CD4-positive, alpha-beta T cell (primary cell): ENCODE data around the gene KCNN3. TPM values are rescaled to one million over a fixed set of nuclear protein-coding genes. Genes with fewer than 3 reads are reported as not detected.

ENCODE experiments used
- ATAC-seq: fragments of 200-7000 bp; cut with Tn5 transposase; one replicate; pipeline ENCODE4 v1.10.0; 2022; ENCODE audit warnings: mild to moderate bottlenecking; ENCODE audit not compliant: poor library complexity
- CTCF ChIA-PET: fragments of 350-600 bp; sonication (Branson Sonifier 250); formaldehyde crosslinking; loops from one replicate; lab custom pipeline; 2021; ENCODE audit warnings: antibody characterized with exemption, inconsistent platforms; lab: Charles Lee
- POLR2A ChIA-PET: fragments of 350-600 bp; sonication (Branson Sonifier 250); formaldehyde crosslinking; loops from one replicate; lab custom pipeline; 2021; ENCODE audit warnings: antibody characterized with exemption, inconsistent platforms; lab: Charles Lee
- DNase-seq, 14 experiments: peaks; one replicate each; pipeline ENCODE4 v3.0.0-alpha.2; 2013 to 2020; ENCODE audit warnings: mixed read lengths in 2 of 14
- H3K27ac ChIP-seq, 2 donors: one replicate each; pipeline versions ENCODE4 v1.5.1 to v1.7.0; 2013; ENCODE audit warnings: low read length in 2 of 2, low read depth in 1 of 2, mild to moderate bottlenecking in 1 of 2
- H3K27me3 ChIP-seq, 2 experiments: 1 replicate in 1 of 2; 2 replicates in 1 of 2; pipeline versions ENCODE4 v1.6.1 to v1.7.0; 2013; ENCODE audit warnings: low read length in 2 of 2, control low read depth in 1 of 2, mild to moderate bottlenecking in 1 of 2, moderate library complexity in 1 of 2; ENCODE audit not compliant: insufficient read depth in 2 of 2, control insufficient read depth in 1 of 2
- H3K36me3 ChIP-seq: one replicate; pipeline ENCODE4 v1.6.1; 2013; ENCODE audit warnings: low read length, control low read depth; ENCODE audit not compliant: insufficient read depth
- H3K4me1 ChIP-seq: one replicate; pipeline ENCODE4 v1.6.1; 2013; ENCODE audit warnings: low read length, control low read depth; ENCODE audit not compliant: insufficient read depth
- H3K4me3 ChIP-seq: one replicate; pipeline ENCODE4 v1.5.1; 2013; ENCODE audit warnings: mild to moderate bottlenecking, low read length, moderate library complexity
- H3K9me3 ChIP-seq, 2 experiments: 1 replicate in 1 of 2; 2 replicates in 1 of 2; pipeline versions ENCODE4 v1.6.1 to v1.7.0; 2013; ENCODE audit warnings: low read length in 2 of 2, mild to moderate bottlenecking in 2 of 2, control low read depth in 1 of 2, moderate library complexity in 1 of 2; ENCODE audit not compliant: control insufficient read depth in 1 of 2, insufficient read depth in 1 of 2
- H3K27ac Mint-ChIP-seq: one replicate; pipeline ENCODE4 v1.8.0; 2020; ENCODE audit warnings: mixed read lengths
- H3K27me3 Mint-ChIP-seq: one replicate; pipeline ENCODE4 v1.8.0; 2021; ENCODE audit warnings: mixed read lengths
- H3K36me3 Mint-ChIP-seq: one replicate; pipeline ENCODE4 v1.8.0; 2021; ENCODE audit warnings: low read depth, mixed read lengths
- H3K4me1 Mint-ChIP-seq: one replicate; pipeline ENCODE4 v1.8.0; 2021; ENCODE audit warnings: low read depth, mixed read lengths
- H3K4me3 Mint-ChIP-seq: one replicate; pipeline ENCODE4 v1.8.0; 2020; ENCODE audit warnings: mild to moderate bottlenecking, mixed read lengths
- H3K9me3 Mint-ChIP-seq: one replicate; pipeline ENCODE4 v1.8.0; 2020; ENCODE audit warnings: mixed read lengths
- intact Hi-C, 2 experiments: fragments of 100-400 bp; cut with DNase I in 1 of 2; cut with micrococcal nuclease in 1 of 2; formaldehyde crosslinking; loops; one replicate each; pipeline versions ENCODE4 v1.15.1 to v1.9.0; 2023 to 2025; cut with DNase I, micrococcal nuclease
- total RNA-seq, 174 experiments: library from RNA in 2 of 174; stranded (reverse) in 2 of 174; gene quantifications; one replicate each; pipeline ENCODE4 v1.2.3 and lab custom pipeline; 2021 to 2026
- TF ChIP-seq, protein P1 (sequence below): fragments of 200-600 bp; IDR thresholded peaks from one replicate; pipeline ENCODE4 v1.8.0; 2022; ENCODE audit warnings: antibody characterized with exemption, mild to moderate bottlenecking

The KCNN3 gene
- total RNA-seq, 2 experiments from 2014 or later: not detected

DNA sequence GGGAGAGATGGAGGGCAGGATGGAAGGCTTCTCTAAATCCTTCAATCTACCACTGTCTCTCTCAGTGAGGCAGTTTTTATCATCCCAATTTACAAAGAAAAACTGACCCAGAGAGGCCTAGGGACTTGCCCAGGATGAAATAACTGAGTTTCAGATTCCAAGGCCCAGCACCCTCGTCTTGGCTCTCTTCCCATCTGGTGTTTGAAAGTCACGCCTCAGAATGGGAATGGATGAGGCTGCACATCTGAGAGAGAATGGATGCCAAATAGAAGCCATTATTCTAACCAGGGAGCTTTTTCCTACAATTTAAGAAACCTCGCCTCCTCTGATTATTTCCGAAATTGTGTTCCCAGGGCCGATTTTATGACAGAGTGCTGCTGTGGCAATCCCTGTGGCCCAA lies 10.6 kb upstream of the KCNN3 start:
- Histone ChIP-seq H3K4me1 (no peaks in the 10 kb centered on the region), H3K27ac (no peak overlapping the region), H3K36me3 (no peaks in the 10 kb centered on the region), H3K4me3 (no peak overlapping the region), H3K27me3 (no peaks in the 10 kb centered on the region), H3K9me3 (no peaks in the 10 kb centered on the region)
- no peaks in the 10 kb centered on the region for H3K9me3 Mint-ChIP-seq
- no peaks in the 10 kb centered on the region for H3K27me3 Mint-ChIP-seq
- H3K4me1 Mint-ChIP-seq: no peaks in the 10 kb centered on the region
- intact Hi-C loops: loop anchor here in 1 of 2 experiments (1.0 kb wide), 1 partner anchor 316 kb away; no protein-coding TSS in a partner anchor
- TF ChIP-seq, protein P1, sequence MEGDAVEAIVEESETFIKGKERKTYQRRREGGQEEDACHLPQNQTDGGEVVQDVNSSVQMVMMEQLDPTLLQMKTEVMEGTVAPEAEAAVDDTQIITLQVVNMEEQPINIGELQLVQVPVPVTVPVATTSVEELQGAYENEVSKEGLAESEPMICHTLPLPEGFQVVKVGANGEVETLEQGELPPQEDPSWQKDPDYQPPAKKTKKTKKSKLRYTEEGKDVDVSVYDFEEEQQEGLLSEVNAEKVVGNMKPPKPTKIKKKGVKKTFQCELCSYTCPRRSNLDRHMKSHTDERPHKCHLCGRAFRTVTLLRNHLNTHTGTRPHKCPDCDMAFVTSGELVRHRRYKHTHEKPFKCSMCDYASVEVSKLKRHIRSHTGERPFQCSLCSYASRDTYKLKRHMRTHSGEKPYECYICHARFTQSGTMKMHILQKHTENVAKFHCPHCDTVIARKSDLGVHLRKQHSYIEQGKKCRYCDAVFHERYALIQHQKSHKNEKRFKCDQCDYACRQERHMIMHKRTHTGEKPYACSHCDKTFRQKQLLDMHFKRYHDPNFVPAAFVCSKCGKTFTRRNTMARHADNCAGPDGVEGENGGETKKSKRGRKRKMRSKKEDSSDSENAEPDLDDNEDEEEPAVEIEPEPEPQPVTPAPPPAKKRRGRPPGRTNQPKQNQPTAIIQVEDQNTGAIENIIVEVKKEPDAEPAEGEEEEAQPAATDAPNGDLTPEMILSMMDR: no peak
- no peak for ATAC-seq
- H3K4me3 Mint-ChIP-seq: no peak overlapping the region
- no peaks in the 10 kb centered on the region for H3K36me3 Mint-ChIP-seq
- DNase-seq: no peak
- H3K27ac Mint-ChIP-seq: no peak overlapping the region
- POLR2A ChIA-PET: no interaction called here
- CTCF ChIA-PET: interaction anchor here (0.6 kb wide), 1 partner anchor 24 kb away, joined by 4 read pairs; no protein-coding TSS in a partner anchor

DNA sequence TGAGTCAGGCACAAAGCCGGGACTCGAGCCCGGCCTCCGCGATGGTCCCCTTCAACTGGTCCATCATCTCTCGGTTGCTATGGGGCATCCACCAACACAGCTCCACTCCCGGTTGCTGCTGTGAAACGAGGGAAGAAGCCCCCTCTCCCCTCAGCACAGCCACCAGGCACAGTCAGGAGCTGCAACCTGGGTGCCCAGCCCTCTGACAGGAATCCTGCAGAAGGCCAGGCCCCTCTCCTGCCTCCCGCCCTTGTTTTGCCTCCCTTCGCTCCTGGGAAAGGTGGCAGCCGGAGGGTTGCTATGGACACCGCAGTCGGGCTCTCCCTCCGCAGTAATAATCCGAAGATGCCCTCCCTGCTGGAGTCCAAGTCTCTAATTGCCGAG lies 8.9 kb upstream of the KCNN3 start:
- H3K27ac Mint-ChIP-seq: no peak overlapping the region

DNA sequence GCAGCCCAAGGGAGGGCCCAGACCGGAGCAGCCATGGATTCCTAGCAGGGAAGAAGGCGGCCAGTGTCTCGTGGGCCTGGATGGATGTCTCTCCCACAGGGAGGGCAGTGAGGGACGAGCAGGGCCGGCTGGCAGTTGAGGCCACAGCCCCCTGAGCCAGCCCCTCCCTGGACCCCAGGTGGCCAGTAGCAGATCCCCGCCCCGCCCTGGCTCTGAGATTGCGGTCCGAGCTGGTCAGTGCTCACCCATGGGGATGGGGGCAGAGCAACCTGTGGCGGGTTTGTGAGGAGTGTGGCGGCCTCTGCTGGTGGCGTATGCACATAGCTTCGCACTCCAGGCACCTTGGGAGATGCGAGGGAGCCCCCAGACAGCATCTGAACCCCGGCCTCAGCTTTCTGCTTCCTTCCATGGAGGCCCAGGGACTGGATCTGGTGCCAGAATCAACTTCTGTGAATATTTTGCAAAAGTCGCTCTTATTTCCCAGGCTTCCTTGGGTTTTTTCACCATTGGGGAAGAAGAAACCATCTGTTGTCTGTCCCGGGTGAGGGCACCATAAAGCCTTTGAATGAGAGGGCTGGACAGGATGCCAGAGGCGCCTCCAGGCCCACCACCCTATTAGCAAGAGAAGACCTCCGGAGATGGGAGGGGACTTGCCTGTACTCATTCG lies 8.4 kb upstream of the KCNN3 start:
- Histone ChIP-seq H3K4me3 (no peak overlapping the region), H3K36me3 (no peaks in the 10 kb centered on the region), H3K27me3 (no peaks in the 10 kb centered on the region), H3K4me1 (no peaks in the 10 kb centered on the region), H3K9me3 (no peaks in the 10 kb centered on the region), H3K27ac (no peak overlapping the region)
- H3K27me3 Mint-ChIP-seq: peaks cover 5% of the 10 kb centered on the region
- H3K27ac Mint-ChIP-seq: no peak overlapping the region
- ChIA-PET POLR2A (interaction anchor here (0.7 to 0.8 kb wide), 2 partner anchors 207 to 319 kb away, joined by 3 to 4 read pairs; no protein-coding TSS in a partner anchor), CTCF (interaction anchor here (0.5 to 2.4 kb wide), 17 partner anchors 9 to 399 kb away, joined by 3 to 18 read pairs (median 4); partner anchors contain the start of gene UBE2Q1)
- H3K36me3 Mint-ChIP-seq: no peaks in the 10 kb centered on the region
- DNase-seq: peak; percentile 54 to 82 (median 64)
- intact Hi-C loops: loop anchor here (1.0 to 5.0 kb wide), 6 partner anchors 106 to 399 kb away; no protein-coding TSS in a partner anchor
- peak; percentile 91 for ATAC-seq
- no peaks in the 10 kb centered on the region for H3K9me3 Mint-ChIP-seq
- H3K4me1 Mint-ChIP-seq: no peaks in the 10 kb centered on the region
- no peak overlapping the region for H3K4me3 Mint-ChIP-seq
- TF ChIP-seq, protein P1: peak; percentile 91

More for the DNA sequence above, 8.9 kb upstream of the KCNN3 start:
- intact Hi-C loops: loop anchor here (2.0 to 5.0 kb wide), 3 partner anchors 106 to 397 kb away; no protein-coding TSS in a partner anchor
- H3K4me3 Mint-ChIP-seq: no peak overlapping the region
- Histone ChIP-seq H3K4me3 (no peak overlapping the region), H3K27ac (no peak overlapping the region), H3K4me1 (no peaks in the 10 kb centered on the region), H3K27me3 (no peaks in the 10 kb centered on the region), H3K9me3 (no peaks in the 10 kb centered on the region), H3K36me3 (no peaks in the 10 kb centered on the region)
- no peaks in the 10 kb centered on the region for H3K4me1 Mint-ChIP-seq
- ATAC-seq (no peak), DNase-seq (no peak)
- ChIA-PET POLR2A (interaction anchor here (0.7 kb wide), 1 partner anchor 320 kb away, joined by 4 read pairs; no protein-coding TSS in a partner anchor), CTCF (interaction anchor here (0.5 to 2.4 kb wide), 16 partner anchors 10 to 399 kb away, joined by 3 to 18 read pairs (median 4); partner anchors contain the start of gene UBE2Q1)
- no peaks in the 10 kb centered on the region for H3K36me3 Mint-ChIP-seq
- H3K9me3 Mint-ChIP-seq: no peaks in the 10 kb centered on the region
- TF ChIP-seq, protein P1: no peak
- peaks cover 5% of the 10 kb centered on the region for H3K27me3 Mint-ChIP-seq
